ENCODE data around the gene GYS1. TPM values are rescaled to one million over a fixed set of nuclear protein-coding genes. Genes with fewer than 3 reads are reported as not detected.

The GYS1 gene
- total and polyA plus RNA-seq, 2 experiments from 2014 or later, result 15.9 to 28.9 TPM

DNA sequence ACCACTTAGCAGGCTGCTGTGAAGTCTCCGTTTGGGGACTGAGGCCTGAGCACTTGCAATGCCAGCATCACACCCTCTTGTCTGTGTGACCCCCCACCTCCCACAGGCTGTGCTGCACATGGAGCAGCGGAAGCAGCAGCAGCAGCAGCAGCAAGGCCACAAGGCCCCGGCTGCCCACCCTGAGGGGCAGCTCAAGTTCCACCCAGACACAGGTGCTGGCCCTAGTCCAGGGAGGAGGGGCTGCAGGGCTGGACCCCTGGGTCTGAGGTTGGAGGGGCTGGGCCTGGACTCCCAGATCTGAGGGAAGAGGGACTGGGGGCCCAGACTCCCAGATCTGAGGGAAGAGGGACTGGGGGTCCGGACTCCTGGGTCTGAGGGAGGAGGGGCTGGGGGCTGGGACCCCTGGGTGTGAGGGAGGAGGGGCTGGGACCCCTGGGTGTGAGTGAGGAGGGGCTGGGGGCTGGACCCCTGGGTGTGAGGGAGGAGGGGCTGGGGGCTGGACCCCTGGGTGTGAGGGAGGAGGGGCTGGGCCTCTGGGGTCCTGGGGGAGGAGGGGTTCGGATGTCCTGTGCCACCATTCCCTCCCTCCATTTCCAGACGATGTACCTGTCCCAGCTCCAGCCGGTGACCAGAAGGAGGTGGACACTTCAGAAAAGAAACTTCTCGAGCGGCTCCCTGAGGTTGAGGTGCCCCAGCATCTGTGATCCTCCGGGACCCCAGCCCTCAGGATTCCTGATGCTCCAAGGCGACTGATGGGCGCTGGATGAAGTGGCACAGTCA lies 71.2 kb downstream of the GYS1 start:
- peaks cover 13% of the 10 kb centered on the region for H3K36me3 Mint-ChIP-seq (ENCODE audit: low read depth)
- H3K9me3 Mint-ChIP-seq, result no peaks in the 10 kb centered on the region
- no peaks in the 10 kb centered on the region for H3K9me2 ChIP-seq (ENCODE audit: insufficient read depth)
- TF ChIP-seq CREB1 (CRISPR knock-in tag; IDR thresholded peaks at IDR 0.05; ENCODE audit: low read depth) (no peak), ZNF331 (CRISPR knock-in tag; IDR thresholded peaks at IDR 0.05; ENCODE audit: low read depth) (no peak), NANOG (IDR thresholded peaks at IDR 0.05; ENCODE audit: borderline replicate concordance) (no peak), EZH2phosphoT487 (IDR thresholded peaks at IDR 0.05; ENCODE audit: unreplicated experiment) (no peak), ZNF114 (CRISPR knock-in tag; IDR thresholded peaks at IDR 0.05) (no peak), EZH2 (IDR thresholded peaks at IDR 0.05; ENCODE audit: low read depth, unreplicated experiment) (no peak), STAT1 (IDR thresholded peaks at IDR 0.05; ENCODE audit: unreplicated experiment) (no peak), POLR2AphosphoS5 (IDR thresholded peaks at IDR 0.05; ENCODE audit: low read depth) (no peak)
- TF ChIP-seq, protein P1, sequence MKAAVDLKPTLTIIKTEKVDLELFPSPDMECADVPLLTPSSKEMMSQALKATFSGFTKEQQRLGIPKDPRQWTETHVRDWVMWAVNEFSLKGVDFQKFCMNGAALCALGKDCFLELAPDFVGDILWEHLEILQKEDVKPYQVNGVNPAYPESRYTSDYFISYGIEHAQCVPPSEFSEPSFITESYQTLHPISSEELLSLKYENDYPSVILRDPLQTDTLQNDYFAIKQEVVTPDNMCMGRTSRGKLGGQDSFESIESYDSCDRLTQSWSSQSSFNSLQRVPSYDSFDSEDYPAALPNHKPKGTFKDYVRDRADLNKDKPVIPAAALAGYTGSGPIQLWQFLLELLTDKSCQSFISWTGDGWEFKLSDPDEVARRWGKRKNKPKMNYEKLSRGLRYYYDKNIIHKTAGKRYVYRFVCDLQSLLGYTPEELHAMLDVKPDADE (IDR thresholded peaks at IDR 0.05), result no peak
- TF ChIP-seq, protein P2, sequence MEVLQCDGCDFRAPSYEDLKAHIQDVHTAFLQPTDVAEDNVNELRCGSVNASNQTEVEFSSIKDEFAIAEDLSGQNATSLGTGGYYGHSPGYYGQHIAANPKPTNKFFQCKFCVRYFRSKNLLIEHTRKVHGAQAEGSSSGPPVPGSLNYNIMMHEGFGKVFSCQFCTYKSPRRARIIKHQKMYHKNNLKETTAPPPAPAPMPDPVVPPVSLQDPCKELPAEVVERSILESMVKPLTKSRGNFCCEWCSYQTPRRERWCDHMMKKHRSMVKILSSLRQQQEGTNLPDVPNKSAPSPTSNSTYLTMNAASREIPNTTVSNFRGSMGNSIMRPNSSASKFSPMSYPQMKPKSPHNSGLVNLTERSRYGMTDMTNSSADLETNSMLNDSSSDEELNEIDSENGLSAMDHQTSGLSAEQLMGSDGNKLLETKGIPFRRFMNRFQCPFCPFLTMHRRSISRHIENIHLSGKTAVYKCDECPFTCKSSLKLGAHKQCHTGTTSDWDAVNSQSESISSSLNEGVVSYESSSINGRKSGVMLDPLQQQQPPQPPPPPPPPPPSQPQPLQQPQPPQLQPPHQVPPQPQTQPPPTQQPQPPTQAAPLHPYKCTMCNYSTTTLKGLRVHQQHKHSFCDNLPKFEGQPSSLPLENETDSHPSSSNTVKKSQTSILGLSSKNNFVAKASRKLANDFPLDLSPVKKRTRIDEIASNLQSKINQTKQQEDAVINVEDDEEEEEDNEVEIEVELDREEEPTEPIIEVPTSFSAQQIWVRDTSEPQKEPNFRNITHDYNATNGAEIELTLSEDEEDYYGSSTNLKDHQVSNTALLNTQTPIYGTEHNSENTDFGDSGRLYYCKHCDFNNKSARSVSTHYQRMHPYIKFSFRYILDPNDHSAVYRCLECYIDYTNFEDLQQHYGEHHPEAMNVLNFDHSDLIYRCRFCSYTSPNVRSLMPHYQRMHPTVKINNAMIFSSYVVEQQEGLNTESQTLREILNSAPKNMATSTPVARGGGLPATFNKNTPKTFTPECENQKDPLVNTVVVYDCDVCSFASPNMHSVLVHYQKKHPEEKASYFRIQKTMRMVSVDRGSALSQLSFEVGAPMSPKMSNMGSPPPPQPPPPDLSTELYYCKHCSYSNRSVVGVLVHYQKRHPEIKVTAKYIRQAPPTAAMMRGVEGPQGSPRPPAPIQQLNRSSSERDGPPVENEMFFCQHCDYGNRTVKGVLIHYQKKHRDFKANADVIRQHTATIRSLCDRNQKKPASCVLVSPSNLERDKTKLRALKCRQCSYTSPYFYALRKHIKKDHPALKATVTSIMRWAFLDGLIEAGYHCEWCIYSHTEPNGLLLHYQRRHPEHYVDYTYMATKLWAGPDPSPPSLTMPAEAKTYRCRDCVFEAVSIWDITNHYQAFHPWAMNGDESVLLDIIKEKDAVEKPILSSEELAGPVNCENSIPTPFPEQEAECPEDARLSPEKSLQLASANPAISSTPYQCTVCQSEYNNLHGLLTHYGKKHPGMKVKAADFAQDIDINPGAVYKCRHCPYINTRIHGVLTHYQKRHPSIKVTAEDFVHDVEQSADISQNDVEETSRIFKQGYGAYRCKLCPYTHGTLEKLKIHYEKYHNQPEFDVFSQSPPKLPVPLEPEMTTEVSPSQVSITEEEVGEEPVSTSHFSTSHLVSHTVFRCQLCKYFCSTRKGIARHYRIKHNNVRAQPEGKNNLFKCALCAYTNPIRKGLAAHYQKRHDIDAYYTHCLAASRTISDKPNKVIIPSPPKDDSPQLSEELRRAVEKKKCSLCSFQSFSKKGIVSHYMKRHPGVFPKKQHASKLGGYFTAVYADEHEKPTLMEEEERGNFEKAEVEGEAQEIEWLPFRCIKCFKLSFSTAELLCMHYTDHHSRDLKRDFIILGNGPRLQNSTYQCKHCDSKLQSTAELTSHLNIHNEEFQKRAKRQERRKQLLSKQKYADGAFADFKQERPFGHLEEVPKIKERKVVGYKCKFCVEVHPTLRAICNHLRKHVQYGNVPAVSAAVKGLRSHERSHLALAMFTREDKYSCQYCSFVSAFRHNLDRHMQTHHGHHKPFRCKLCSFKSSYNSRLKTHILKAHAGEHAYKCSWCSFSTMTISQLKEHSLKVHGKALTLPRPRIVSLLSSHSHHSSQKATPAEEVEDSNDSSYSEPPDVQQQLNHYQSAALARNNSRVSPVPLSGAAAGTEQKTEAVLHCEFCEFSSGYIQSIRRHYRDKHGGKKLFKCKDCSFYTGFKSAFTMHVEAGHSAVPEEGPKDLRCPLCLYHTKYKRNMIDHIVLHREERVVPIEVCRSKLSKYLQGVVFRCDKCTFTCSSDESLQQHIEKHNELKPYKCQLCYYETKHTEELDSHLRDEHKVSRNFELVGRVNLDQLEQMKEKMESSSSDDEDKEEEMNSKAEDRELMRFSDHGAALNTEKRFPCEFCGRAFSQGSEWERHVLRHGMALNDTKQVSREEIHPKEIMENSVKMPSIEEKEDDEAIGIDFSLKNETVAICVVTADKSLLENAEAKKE (CRISPR knock-in tag; IDR thresholded peaks at IDR 0.05), result no peak
- TF ChIP-seq, protein P3, sequence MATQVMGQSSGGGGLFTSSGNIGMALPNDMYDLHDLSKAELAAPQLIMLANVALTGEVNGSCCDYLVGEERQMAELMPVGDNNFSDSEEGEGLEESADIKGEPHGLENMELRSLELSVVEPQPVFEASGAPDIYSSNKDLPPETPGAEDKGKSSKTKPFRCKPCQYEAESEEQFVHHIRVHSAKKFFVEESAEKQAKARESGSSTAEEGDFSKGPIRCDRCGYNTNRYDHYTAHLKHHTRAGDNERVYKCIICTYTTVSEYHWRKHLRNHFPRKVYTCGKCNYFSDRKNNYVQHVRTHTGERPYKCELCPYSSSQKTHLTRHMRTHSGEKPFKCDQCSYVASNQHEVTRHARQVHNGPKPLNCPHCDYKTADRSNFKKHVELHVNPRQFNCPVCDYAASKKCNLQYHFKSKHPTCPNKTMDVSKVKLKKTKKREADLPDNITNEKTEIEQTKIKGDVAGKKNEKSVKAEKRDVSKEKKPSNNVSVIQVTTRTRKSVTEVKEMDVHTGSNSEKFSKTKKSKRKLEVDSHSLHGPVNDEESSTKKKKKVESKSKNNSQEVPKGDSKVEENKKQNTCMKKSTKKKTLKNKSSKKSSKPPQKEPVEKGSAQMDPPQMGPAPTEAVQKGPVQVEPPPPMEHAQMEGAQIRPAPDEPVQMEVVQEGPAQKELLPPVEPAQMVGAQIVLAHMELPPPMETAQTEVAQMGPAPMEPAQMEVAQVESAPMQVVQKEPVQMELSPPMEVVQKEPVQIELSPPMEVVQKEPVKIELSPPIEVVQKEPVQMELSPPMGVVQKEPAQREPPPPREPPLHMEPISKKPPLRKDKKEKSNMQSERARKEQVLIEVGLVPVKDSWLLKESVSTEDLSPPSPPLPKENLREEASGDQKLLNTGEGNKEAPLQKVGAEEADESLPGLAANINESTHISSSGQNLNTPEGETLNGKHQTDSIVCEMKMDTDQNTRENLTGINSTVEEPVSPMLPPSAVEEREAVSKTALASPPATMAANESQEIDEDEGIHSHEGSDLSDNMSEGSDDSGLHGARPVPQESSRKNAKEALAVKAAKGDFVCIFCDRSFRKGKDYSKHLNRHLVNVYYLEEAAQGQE (IDR thresholded peaks at IDR 0.05; ENCODE audit: unreplicated experiment), result no peak
- no peak overlapping the region for H3K4me2 ChIP-seq
- H3K36me3 ChIP-seq (ENCODE audit: insufficient read depth), result no peaks in the 10 kb centered on the region; the same call in 1 of the 2 replicates
- H3K27me3 ChIP-seq (ENCODE audit: insufficient read depth), result no peaks in the 10 kb centered on the region
- H3K4me3 Mint-ChIP-seq, result no peak overlapping the region
- 0 out of 2 replicates have a peak, but pooled peaks cover 8% of the 10 kb centered on the region for H3F3A ChIP-seq (replicated peaks; ENCODE audit: low read depth)
- H3K4me3 ChIP-seq, result no peak overlapping the region
- no peaks in the 10 kb centered on the region for H3K4me1 ChIP-seq (ENCODE audit: insufficient read depth)
- no peak overlapping the region for H3K27ac ChIP-seq (ENCODE audit: low read depth)
- no peak overlapping the region for H3K27ac Mint-ChIP-seq
- ATAC-seq, result no peak
- no peak for DNase-seq (ENCODE audit: low spot score)
- no peak overlapping the region for H2AFZ ChIP-seq
- H3K4me1 Mint-ChIP-seq, result no peaks in the 10 kb centered on the region
- no peaks in the 10 kb centered on the region for H3K79me2 ChIP-seq (replicated peaks; ENCODE audit: insufficient read depth)
- peaks cover 8% of the 10 kb centered on the region for H3K27me3 Mint-ChIP-seq (ENCODE audit: insufficient read depth, low read depth, poor library complexity)
- peaks cover 3% of the 10 kb centered on the region for H4K20me1 ChIP-seq (replicated peaks; ENCODE audit: insufficient read depth)
